HG03460 (cell line): ENCODE data around the gene GRIA4.
"Not testable (repeated sequence)": the region's sequence is repeated elsewhere in the genome, so short reads cannot be mapped to it uniquely, and the experiment has no call there.

Experiments
- ATAC-seq: cut with Tn5 transposase; IDR thresholded peaks from one replicate; pipeline ENCODE4 v1.9.1; 2021; ENCODE audit not compliant: unreplicated experiment

The GRIA4 gene

DNA sequence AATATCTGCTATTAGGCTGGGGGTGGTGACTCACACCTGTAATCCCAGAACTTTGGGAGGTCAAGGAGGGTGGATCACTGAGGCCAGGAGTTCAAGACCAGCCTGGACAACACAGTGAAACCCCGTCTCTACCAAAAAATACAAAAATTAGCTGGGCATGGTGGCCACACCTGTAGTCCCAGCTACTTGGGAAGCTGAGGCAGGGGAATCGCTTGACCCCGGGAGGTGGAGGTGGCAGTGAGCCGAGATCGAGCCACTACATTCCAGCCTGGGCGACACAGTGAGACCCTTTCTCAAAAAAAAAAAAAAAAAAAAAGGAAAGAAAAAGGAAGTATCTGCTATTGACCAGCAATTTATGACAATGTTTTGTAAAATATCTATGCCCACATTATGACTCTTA is 176.0 kb downstream of the GRIA4 start:
- not testable (repeated sequence) for ATAC-seq

DNA sequence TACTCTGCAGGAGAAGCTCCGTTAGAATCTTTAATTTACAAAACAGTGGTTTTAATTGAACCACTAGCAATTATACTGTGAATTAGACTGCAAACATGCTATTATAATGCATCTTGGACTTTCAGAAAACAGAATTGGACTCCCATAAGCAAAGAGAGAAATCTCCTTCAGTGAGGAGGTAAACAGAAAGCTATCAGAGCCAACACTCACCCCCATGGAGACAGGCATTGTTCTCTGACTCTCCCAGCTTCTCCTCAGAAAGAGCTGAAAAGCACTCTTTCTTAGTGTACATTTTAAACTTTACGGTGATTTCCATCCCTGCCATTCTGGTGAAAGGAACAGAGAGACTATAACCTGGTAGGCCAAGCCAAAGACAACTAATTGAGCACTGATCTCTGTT is 176.9 kb downstream of the GRIA4 start:
- ATAC-seq = no peak

DNA sequence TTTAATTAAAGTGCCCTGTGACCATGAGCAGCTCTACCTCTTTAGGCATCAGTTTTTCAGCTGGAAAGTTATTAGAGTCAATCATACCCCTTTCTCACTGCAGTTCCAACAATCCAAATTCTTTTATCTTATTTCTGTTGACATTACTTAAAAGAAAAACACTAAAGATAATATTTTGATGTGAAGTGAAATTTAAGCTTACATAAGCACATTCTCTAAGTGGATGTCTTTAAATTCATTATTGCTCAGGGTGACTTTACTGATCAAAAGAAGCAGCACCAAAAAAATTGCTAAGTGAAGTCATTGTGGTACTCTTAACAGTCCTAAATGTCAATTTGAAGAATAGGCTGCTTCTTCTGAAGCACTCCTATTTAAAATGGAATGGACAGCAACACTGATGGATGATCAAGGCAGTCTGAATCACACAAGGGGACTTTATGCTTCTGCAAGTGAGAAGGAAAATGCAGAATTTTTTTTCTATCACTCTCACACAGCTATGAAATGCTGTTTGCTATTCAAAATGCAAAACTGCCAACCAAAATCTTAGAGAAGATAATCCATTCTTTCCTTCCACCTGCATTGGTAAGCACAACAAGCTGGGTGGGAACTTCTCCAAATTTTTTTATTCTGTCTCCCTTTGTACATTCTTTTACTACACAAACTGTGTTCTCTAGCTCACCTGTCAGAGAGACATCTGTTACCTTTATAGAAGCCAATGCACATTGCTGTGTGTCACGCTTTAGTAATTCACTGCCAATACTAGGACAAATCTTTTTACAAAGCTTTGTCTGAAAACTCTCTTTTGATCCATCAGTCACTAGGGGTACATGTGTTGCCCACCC is 179.9 kb downstream of the GRIA4 start:
- no peak for ATAC-seq

DNA sequence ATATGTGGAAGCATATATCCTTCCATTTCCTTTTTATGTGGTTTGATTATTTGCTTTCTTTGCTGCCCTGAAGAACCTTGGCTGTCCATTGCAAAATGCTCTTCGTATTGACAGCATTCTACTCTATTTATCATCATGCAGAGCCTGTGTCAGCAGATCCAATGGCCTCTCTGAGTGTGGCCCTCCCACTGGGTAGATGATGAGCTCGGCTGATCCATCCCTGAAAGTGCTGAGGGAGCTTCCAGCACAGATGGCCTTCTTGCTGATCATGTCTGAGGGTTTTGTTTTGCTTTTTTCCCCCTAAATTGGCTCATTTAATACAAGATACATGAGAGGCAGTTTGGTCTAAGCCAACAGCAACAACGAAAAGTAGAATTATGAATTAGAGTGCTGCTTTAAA is 181.0 kb downstream of the GRIA4 start:
- ATAC-seq = no peak

DNA sequence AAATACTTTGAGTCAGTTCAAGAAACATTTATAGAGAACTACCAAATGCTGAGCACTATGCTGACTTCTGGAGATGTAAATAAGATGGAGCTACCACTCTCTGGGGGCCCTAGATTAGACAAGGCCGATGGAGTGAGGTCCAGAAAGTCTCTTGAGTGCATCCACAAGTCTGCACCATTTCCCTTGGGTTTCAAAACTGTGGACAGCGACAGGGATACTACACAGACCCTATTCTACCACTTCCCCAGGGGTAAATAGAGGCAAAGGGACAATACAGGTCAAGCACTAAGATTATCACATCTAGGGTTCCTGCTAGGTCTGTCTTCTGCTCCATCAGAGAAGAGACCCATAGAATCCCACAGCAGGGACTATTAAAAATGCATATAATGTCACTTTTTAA is 183.2 kb downstream of the GRIA4 start:
- ATAC-seq = no peak

GRCh38 chr11:105799263-105799662 is 189.4 kb downstream of the GRIA4 start:
- no peak for ATAC-seq

DNA sequence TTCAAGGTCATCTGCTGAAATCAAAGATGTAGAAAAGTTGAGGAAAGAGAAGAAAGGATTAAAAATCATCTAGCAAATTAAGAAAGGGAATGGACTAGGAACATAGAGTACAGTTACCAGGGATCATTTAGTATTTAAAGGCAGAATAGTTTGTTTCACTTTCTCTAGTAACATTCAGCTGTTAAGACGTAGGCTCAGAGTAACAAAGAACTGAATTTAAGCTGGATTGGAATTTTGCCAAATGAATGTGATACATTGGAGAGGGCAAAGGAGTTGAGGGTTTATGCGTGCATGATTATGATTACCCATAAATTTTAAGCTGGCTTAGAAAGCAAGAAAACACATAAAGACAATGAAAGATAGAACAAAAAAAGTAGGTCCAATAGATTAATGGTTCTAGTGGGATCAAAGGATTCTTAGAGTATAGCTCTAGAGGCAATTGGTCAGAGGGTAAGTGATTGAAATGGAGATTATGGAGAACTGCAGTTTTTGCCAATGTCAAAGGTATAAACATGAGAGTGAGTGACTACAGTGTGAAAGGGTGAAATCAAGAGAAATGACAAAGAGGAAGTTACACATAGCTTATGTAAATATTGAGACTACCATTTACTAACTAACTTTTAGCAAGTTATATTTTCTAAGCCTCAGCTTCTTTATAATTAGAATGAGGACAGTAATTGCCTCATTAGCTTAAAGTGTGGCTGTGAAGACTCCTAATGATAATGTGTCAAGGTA is 190.0 kb downstream of the GRIA4 start:
- no peak for ATAC-seq

GRCh38 chr11:105802390-105802789 is 192.5 kb downstream of the GRIA4 start:
- no peak for ATAC-seq

GRCh38 chr11:105811242-105811641 is 201.4 kb downstream of the GRIA4 start:
- ATAC-seq = no peak

GRCh38 chr11:105821372-105821771 is 211.5 kb downstream of the GRIA4 start:
- ATAC-seq = no peak

GRCh38 chr11:105821781-105822180 is 211.9 kb downstream of the GRIA4 start:
- ATAC-seq = no peak

DNA sequence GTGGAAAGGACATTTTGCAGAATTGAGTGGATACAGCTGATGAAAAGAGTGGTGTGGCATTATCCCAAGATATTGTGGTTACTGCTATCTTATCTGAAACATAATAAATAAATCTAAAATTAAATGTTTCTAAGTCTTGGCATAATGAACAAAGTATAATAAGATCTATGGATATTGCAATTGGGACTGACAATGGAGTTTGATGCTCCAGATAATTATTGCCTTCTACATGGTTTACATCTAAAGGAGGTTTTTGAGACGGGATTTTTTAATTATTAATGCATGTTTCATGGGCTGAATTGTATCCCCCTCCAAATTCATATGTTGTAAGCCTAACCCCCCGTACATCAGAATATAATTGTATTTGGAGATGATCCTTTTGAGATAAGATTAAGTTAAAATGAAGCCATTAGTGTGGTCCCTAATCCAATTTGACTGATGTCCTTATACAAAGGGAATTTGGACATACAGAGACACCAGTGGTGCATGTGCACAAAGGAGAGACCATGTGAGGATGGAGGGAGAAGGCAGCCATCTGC is 213.7 kb downstream of the GRIA4 start:
- ATAC-seq = no peak

DNA sequence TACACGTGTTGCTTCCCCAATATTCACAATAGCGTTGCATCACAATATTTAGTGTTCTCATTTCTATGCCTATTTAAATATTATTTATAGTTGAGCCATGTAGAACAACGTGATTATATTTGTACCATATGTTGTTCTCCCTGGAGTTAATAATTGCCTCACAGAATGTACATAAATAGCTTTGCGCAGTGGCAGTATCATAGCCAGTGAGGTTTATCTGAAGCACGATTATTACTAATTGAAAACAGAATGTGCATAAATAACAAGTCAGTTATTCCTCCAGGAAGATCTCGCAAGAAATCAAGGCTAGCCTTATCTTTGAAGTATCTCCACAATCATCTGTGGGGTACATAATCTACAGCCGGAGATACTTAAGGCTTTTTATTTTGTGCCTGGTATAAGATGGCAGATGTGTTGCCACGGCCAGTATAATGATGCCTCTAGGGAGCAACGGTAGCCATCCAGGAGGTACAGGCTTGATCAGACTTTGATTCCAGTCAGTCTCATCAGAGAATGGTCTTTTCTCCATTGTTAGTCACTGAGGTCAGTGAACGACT is 214.7 kb downstream of the GRIA4 start:
- no peak for ATAC-seq

GRCh38 chr11:105825141-105825540 is 215.3 kb downstream of the GRIA4 start:
- no peak for ATAC-seq

- no peak for ATAC-seq
Observed at GRCh38 chr11:105827906-105828305, 218.0 kb downstream of the GRIA4 start.

DNA sequence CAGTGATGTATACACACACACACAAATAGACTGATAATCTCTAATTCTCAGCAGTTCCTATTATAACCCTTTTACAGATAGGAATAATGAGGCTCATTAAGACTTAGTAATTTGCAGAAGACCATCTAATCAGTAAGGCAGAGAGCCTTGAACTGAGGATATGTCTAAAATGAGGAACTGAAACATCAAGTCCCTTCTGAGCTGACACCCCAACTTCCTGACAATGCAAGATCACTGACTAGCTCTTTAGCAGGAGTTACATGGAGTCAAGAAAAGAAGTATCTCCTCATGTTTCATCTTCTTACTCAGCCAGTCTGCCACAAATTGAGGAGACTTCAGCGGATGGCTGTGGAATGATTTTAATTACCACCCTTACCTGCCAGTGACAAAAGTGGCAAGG is 219.2 kb downstream of the GRIA4 start:
- ATAC-seq = peak; percentile 95

DNA sequence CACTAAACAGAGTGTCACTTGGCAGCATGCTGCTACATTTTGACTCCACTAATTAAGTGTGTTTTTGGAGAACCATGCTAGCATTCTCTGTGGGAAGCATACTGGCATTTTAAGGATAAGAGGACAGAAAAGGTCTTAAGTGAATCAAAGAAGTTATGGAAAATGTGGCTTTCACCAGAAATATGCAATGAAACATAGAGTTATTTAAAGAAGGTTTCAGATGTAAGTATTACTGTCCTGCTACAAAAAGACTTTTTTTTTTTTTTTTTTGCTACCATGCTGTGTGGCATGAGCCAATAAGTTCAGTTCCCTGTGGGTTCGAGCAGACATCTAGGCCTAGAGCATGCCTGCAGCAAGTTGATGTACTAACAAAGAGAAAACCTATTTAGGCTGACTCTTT is 224.6 kb downstream of the GRIA4 start:
- ATAC-seq = no peak

GRCh38 chr11:105838668-105839384 is 229.0 kb downstream of the GRIA4 start:
- ATAC-seq = no peak

DNA sequence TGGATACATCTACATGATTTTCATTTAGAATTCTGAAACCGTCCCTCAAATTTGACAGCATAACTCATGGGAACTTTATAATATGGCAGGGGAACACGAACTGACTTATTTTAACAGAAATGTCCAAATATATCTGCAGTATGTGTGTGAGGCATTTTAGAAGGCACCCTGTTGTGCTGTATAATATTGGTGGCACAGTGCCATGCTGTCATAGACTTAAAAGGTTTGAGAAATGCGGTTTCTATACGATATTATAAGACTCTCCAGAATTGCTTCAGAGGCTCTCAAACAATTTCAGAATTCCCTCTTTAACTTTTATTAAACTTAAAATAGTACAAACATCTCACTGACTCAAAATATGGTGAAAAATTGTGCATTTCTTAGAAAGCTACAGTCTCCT is 230.5 kb downstream of the GRIA4 start:
- ATAC-seq = no peak

GRCh38 chr11:105852403-105852802 is 242.5 kb downstream of the GRIA4 start:
- no peak for ATAC-seq

GRCh38 chr11:105854269-105854668 is 244.4 kb downstream of the GRIA4 start:
- no peak for ATAC-seq
